Measurements from ENCODE around the gene IFITM2. TPM values are rescaled to one million over a fixed set of nuclear protein-coding genes. Genes with fewer than 3 reads are reported as not detected.
"Not testable (repeated sequence)": the region's sequence is repeated elsewhere in the genome, so short reads cannot be mapped to it uniquely, and the experiment has no call there.

The IFITM2 gene
- 4.2 and 4.3 TPM in 2 replicates for total RNA-seq (2021)
- percentile 23 among the genes with signal in this experiment for Bru-seq, nascent RNA
- percentile 26 among the genes with signal in this experiment for BruChase-seq, experiment 1, labeled RNA remaining after a 2-hour chase
- BruChase-seq, experiment 2, labeled RNA remaining after a 6-hour chase, result percentile 32 among the genes with signal in this experiment
- long read RNA-seq, transcript IFITM2-206 (2 exons, 892 nt), result major isoform, 7 of 9 reads
- long read RNA-seq, partial matches to known transcripts, result 1 of 9 reads
- long read RNA-seq, other reads (novel, unspliced or antisense), result 1 of 9 reads

DNA sequence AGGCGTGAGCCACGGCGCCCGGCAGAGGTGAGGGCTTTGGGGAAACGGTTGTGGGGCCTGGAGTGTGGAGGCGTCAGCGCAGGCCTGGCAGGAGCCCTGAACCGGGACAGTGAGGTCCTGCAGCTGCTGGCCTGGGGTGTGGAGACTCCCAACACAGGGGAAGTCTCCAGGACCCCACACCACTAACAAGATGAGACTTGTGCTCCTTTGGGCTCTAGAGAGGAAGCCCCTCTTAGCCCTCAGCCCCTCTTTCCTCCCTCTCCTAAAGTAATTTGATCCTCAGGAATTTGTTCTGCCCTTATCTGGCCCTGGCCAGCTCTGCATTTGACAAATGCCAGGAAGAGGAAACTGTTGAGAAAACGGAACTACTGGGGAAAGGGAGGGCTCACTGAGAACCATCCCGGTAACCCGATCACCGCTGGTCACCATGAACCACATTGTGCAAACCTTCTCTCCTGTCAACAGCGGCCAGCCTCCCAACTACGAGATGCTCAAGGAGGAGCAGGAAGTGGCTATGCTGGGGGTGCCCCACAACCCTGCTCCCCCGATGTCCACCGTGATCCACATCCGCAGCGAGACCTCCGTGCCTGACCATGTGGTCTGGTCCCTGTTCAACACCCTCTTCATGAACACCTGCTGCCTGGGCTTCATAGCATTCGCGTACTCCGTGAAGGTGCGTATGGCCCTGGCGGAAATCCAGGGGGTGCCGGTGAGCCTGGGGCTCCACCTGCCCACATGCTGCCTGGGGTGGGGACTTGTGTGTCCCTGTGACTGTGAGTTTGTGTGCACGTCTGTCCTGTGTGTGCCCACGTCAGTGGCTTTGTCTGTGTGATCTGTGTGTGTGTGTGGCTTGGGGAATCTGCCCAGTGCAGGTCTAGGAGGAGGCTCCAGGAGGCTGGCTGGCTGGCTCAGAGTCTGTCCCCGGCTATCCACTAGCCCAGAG, at the start of gene IFITM2:
Gene IFITM2, plus strand, starts transcription at position 51 of the 943 bp plus-strand sequence. Its CDS starts 377 bp downstream, at position 428.
- DNase-seq; H2AFZ ChIP-seq; BruUV-seq (replicated peaks); H3K27me3 ChIP-seq (ENCODE audit: insufficient read depth, low read depth); POLR2A ChIA-PET (ENCODE audit: unreplicated experiment); H3F3A ChIP-seq (ENCODE audit: insufficient read depth, low read depth); H3K4me1 ChIP-seq (replicated peaks; ENCODE audit: insufficient read depth); H3K9me3 ChIP-seq (ENCODE audit: insufficient read depth, low read depth); H3K27ac ChIP-seq; H3K36me3 ChIP-seq (ENCODE audit: low read depth); H3K4me3 ChIP-seq; CTCF ChIA-PET; H3K9me2 ChIP-seq (ENCODE audit: insufficient read depth); H3K79me2 ChIP-seq (ENCODE audit: low read depth); H4K20me1 ChIP-seq (ENCODE audit: insufficient read depth); H3K4me2 ChIP-seq: not testable (repeated sequence)
- intact Hi-C loops (cut with micrococcal nuclease; ENCODE audit: unreplicated experiment), result loop anchor here (5.0 kb wide), 2 partner anchors 49 to 139 kb away; no protein-coding TSS in a partner anchor

DNA sequence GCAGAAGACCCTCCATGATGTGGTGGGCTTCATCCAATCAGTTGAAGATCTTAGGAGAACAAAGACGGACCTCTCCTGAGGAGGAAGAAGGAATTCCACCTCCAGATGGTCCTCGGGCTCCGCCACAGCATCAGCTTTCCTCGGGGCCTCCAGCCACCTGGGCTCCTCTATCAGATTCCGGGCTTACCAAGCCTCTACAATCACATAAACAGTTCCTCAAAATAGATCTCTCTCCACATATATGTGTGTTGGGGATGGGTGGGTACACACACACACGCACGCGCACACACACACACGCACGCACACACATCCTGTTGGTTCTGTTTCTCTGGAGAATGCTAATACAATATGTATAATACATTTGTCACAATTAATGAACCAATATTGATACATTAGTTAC, 48.2 kb upstream of the IFITM2 start:
- H2AFZ ChIP-seq, result no peak overlapping the region
- H3K4me3 ChIP-seq, result no peak overlapping the region
- no peaks in the 10 kb centered on the region for H3K36me3 ChIP-seq (ENCODE audit: low read depth)
- no peak overlapping the region for H3K4me2 ChIP-seq
- no peak overlapping the region for H3K27ac ChIP-seq
- BruUV-seq (replicated peaks), result no TSS peak
- CTCF ChIA-PET, result no interaction called here
- H4K20me1 ChIP-seq (ENCODE audit: insufficient read depth), result no peaks in the 10 kb centered on the region
- H3K79me2 ChIP-seq (ENCODE audit: low read depth), result no peaks in the 10 kb centered on the region
- POLR2A ChIA-PET (ENCODE audit: unreplicated experiment), result interaction anchor here (0.6 kb wide), 1 partner anchor 104 kb away, joined by 4 read pairs; no protein-coding TSS in a partner anchor
- H3K9me2 ChIP-seq (ENCODE audit: insufficient read depth), result no peaks in the 10 kb centered on the region
- no peaks in the 10 kb centered on the region for H3K4me1 ChIP-seq (replicated peaks; ENCODE audit: insufficient read depth)
- H3K27me3 ChIP-seq (ENCODE audit: insufficient read depth, low read depth), result no peaks in the 10 kb centered on the region
- TF ChIP-seq, protein P1, sequence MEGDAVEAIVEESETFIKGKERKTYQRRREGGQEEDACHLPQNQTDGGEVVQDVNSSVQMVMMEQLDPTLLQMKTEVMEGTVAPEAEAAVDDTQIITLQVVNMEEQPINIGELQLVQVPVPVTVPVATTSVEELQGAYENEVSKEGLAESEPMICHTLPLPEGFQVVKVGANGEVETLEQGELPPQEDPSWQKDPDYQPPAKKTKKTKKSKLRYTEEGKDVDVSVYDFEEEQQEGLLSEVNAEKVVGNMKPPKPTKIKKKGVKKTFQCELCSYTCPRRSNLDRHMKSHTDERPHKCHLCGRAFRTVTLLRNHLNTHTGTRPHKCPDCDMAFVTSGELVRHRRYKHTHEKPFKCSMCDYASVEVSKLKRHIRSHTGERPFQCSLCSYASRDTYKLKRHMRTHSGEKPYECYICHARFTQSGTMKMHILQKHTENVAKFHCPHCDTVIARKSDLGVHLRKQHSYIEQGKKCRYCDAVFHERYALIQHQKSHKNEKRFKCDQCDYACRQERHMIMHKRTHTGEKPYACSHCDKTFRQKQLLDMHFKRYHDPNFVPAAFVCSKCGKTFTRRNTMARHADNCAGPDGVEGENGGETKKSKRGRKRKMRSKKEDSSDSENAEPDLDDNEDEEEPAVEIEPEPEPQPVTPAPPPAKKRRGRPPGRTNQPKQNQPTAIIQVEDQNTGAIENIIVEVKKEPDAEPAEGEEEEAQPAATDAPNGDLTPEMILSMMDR (conservative IDR thresholded peaks at IDR 0.05), result no peak
- no peak for TF ChIP-seq EZH2 (IDR thresholded peaks at IDR 0.05; ENCODE audit: low read depth)
- intact Hi-C loops (cut with micrococcal nuclease; ENCODE audit: unreplicated experiment), result no loop called here
- no peak for DNase-seq
- H3K9me3 ChIP-seq (ENCODE audit: insufficient read depth, low read depth), result no peaks in the 10 kb centered on the region
- no peaks in the 10 kb centered on the region for H3F3A ChIP-seq (ENCODE audit: insufficient read depth, low read depth)

DNA sequence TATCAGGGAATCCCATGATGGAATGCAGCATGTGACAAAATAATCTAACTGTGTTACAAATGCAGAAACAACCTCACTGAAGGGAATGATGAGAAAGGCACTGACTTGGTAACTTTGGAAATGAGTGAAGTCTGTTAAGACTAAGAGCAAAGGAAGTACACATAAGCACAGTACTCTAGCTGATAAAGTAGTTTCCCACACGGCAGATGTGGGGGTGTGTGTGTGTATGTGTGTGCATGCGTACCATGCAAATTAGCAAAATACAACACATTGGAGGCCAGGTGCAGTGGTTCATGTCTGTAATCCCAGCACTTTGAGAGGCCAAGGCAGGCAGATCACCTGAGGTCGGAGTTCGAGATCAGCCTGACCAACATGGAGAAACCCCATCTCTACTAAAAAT, 46.0 kb upstream of the IFITM2 start:
- no TSS peak for BruUV-seq (replicated peaks)
- intact Hi-C loops (cut with micrococcal nuclease; ENCODE audit: unreplicated experiment), result no loop called here

More for the DNA sequence above, 46.0 kb upstream of the IFITM2 start:
- Histone ChIP-seq H3K9me3 (ENCODE audit: insufficient read depth, low read depth) (no peaks in the 10 kb centered on the region), H3K36me3 (ENCODE audit: low read depth) (no peaks in the 10 kb centered on the region), H4K20me1 (ENCODE audit: insufficient read depth) (no peaks in the 10 kb centered on the region), H3K4me3 (no peak overlapping the region), H2AFZ (no peak overlapping the region), H3K9me2 (ENCODE audit: insufficient read depth) (no peaks in the 10 kb centered on the region), H3K27me3 (ENCODE audit: insufficient read depth, low read depth) (no peaks in the 10 kb centered on the region), H3F3A (ENCODE audit: insufficient read depth, low read depth) (no peaks in the 10 kb centered on the region; the same call in 1 of the 2 replicates), H3K4me2 (no peak overlapping the region), H3K27ac (no peak overlapping the region), H3K4me1 (replicated peaks; ENCODE audit: insufficient read depth) (no peaks in the 10 kb centered on the region), H3K79me2 (ENCODE audit: low read depth) (no peaks in the 10 kb centered on the region)
- POLR2A ChIA-PET (ENCODE audit: unreplicated experiment), result no interaction called here
- CTCF ChIA-PET, result no interaction called here
- TF ChIP-seq, protein P1 (conservative IDR thresholded peaks at IDR 0.05), result no peak
- no peak for TF ChIP-seq EZH2 (IDR thresholded peaks at IDR 0.05; ENCODE audit: low read depth)
- no peak for DNase-seq

Data from PC-9 (cell line).